GM12874 (cell line): ENCODE measurements around the gene TM6SF1.

ENCODE experiments used
- TF ChIP-seq, protein P1 (sequence below): IDR thresholded peaks from 2 replicates; pipeline ENCODE4 v1.5.1; 2011; ENCODE audit warnings: low read depth, mild to moderate bottlenecking, control low read depth, low read length, moderate library complexity; ENCODE audit not compliant: insufficient read depth

Gene TM6SF1

DNA sequence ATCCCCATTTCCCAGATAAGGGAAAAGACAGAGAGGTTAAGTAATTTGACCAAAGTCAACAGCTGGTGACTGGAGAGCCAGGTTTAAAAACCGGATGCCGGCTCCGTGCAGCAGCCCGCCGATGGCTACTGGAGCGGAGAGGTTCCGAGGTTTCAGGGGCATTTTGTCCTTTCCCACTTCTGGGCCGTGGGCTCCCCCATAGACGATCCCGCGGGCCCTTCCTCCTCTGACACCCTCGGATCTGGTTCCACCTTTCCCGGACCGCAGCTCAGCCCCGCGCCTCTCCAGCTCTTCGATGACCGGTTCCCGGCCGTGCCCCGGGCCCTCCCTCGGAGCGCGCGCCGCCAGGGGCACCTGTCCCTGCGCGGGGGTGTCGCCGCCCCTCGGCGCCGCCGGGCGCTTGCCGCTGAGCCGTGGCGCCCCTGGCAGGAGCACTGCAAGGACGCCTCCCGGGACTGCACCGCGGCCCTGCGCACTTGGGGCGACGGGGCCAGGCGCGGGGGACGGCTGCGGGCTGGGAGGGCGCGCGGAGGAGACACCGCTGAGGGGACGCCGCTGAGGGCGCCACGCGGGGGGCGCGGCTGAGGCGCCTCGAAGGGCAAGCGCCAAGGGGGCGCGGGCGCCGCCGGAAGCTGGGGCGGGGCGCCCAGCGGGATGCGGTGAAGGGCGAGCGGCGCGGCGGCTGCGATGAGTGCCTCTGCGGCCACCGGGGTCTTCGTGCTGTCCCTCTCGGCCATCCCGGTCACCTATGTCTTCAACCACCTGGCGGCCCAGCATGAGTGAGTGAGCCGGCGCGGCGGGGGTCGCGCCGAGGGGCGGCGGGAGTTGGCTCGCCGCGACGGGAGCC lies at the start of gene TM6SF1:
TSS of gene TM6SF1 (plus strand) at position 652 of the 847 bp plus-strand sequence. CDS start at position 688, 36 bp downstream.
- TF ChIP-seq, protein P1, sequence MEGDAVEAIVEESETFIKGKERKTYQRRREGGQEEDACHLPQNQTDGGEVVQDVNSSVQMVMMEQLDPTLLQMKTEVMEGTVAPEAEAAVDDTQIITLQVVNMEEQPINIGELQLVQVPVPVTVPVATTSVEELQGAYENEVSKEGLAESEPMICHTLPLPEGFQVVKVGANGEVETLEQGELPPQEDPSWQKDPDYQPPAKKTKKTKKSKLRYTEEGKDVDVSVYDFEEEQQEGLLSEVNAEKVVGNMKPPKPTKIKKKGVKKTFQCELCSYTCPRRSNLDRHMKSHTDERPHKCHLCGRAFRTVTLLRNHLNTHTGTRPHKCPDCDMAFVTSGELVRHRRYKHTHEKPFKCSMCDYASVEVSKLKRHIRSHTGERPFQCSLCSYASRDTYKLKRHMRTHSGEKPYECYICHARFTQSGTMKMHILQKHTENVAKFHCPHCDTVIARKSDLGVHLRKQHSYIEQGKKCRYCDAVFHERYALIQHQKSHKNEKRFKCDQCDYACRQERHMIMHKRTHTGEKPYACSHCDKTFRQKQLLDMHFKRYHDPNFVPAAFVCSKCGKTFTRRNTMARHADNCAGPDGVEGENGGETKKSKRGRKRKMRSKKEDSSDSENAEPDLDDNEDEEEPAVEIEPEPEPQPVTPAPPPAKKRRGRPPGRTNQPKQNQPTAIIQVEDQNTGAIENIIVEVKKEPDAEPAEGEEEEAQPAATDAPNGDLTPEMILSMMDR = no peak

DNA sequence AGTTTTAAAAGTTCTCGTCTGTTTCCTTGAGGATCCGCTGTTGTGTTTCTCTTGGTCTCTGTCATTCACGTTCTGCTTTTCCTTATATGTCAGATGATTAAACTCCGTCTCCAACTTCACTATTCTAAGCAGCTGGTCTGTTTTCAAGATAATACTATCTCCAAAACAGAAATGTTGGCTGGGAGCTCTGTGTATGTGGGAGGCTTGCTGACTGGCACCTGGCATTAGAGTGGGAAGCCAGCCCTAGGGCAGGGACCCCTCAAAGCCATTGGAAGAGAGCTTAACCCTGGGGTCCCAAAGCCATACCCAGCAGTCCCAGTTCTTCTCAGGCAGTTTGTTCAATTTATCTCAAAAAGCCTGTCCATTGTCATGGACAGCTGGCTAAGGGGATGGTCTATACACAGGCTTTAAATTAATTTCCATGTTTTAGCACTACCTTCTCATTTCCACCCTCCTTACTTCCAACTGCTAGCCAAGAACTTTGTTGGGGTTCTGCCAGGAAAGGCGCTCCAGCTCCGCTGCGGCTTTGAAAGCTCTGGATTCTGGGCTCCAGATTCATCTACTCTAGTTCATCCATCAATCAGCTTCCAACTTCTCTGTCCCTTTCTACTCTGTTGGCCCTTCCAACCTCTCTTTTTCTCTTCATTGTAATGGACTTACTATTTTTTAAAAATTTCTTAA lies 49.6 kb upstream of the TM6SF1 start:
- TF ChIP-seq, protein P1 = no peak

DNA sequence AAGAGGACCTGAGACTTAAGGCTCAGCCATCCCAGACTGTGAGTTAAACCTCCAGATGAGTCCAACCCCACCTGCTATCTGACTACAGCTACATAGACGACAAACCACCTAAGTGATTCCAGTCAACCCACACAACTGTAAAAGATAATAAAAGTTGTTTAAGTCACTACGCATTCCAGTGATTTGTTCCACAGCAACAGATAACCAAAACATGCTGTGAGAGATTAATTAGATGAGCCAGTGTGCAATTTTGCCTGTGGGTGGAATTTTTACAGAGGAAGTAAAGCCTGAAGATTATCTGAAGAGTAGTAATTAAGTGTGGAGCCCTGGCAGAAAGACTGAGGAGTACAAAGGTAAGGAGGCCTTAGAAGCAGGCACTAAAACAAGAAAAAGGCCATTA lies 45.8 kb upstream of the TM6SF1 start:
- TF ChIP-seq, protein P1 = no peak

- TF ChIP-seq, protein P1 = no peak
Observed at GRCh38 chr15:83062768-83063180, 44.7 kb upstream of the TM6SF1 start.

DNA sequence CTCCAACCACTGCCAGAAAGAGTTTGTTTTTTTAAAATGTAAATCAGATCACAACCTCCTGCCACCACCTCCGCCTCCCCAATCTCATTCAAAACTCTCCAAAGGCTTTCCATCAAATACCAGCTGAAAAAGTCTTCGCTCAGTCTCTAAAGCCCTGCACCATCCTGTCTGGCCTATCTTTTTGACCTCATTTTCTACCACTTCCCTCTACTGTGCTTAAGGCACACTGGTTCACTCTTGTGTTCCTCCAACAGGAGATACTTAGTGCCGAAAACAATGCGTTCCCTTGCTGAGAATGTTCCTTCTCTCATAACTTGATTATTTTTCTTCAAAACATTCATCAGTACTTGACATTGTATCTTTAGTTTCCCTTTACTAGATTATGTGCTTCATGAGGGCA lies 43.9 kb upstream of the TM6SF1 start:
- TF ChIP-seq, protein P1 = no peak

DNA sequence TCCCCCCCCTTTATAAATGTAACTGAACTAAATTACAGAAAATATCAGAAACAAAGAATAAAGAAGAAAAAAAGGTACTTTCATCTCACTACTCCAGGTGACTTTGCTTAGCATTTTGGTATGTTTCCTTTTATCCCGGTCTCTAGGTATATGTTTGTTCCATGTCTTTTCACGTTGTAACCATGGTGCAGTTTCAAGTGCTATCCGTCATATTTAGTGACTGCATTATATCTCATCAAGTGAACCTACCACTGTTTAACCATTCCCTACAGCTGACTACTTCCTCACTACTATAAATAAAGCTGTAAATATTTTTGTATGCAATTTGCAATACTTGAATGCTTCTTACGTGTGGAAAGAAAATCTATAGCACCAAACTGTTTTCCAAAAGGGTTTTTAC lies 42.6 kb upstream of the TM6SF1 start:
- TF ChIP-seq, protein P1 = no peak

- TF ChIP-seq, protein P1 = no peak
Observed at GRCh38 chr15:83065431-83065830, 42.0 kb upstream of the TM6SF1 start.
